ENCODE results near the gene ENPP6. TPM values are rescaled to one million over a fixed set of nuclear protein-coding genes. Genes with fewer than 3 reads are reported as not detected.

Gene ENPP6
- total RNA-seq, 1 experiment from 2014 or later = not detected

GRCh38 chr4:184190711-184191110 is 27.0 kb downstream of the ENPP6 start:
- intact Hi-C loops (cut with micrococcal nuclease) = no loop called here
- Histone ChIP-seq H3K27ac (ENCODE audit: low read length) (no peak overlapping the region), H2AFZ (ENCODE audit: low read length) (no peak overlapping the region), H3K36me3 (ENCODE audit: low read depth, low read length) (no peaks in the 10 kb centered on the region), H3K9me3 (ENCODE audit: low read length) (no peaks in the 10 kb centered on the region), H3K27me3 (ENCODE audit: low read length) (peaks cover 7% of the 10 kb centered on the region; the same call in 1 of the 2 replicates), H3K9ac (ENCODE audit: low read length) (no peak overlapping the region), H3K4me2 (ENCODE audit: low read length) (no peak overlapping the region), H3K9me2 (replicated peaks; ENCODE audit: low read length) (no peaks in the 10 kb centered on the region), H4K20me1 (ENCODE audit: low read length) (no peaks in the 10 kb centered on the region), H3K79me2 (ENCODE audit: low read length) (no peaks in the 10 kb centered on the region), H3K4me1 (ENCODE audit: insufficient read depth, low read length) (no peaks in the 10 kb centered on the region), H3F3A (ENCODE audit: low read length, unreplicated experiment) (no peaks in the 10 kb centered on the region), H3K4me3 (ENCODE audit: low read length) (no peak overlapping the region)
- no TSS peak for BruUV-seq (replicated peaks)
- ChIA-PET POLR2A (ENCODE audit: unreplicated experiment) (no interaction called here), CTCF (no interaction called here)
- ATAC-seq = no peak
- TF ChIP-seq CTCF (conservative IDR thresholded peaks at IDR 0.05; ENCODE audit: low read depth, low read length) (no peak), EZH2 (IDR thresholded peaks at IDR 0.05; ENCODE audit: low read length, unreplicated experiment) (no peak), EZH2phosphoT487 (IDR thresholded peaks at IDR 0.05; ENCODE audit: borderline replicate concordance, low read length) (no peak)
- no peak for DNase-seq

- POLR2A ChIA-PET (ENCODE audit: unreplicated experiment) = no interaction called here
Measured at GRCh38 chr4:184189966-184190365, 27.7 kb downstream of the ENPP6 start.

More at GRCh38 chr4:184189966-184190365, 27.7 kb downstream of the ENPP6 start:
- DNase-seq (peak; percentile 43), ATAC-seq (no peak)
- no peak for TF ChIP-seq CTCF (conservative IDR thresholded peaks at IDR 0.05; ENCODE audit: low read depth, low read length)
- no peak for TF ChIP-seq EZH2phosphoT487 (IDR thresholded peaks at IDR 0.05; ENCODE audit: borderline replicate concordance, low read length)
- no peak for TF ChIP-seq EZH2 (IDR thresholded peaks at IDR 0.05; ENCODE audit: low read length, unreplicated experiment)
- intact Hi-C loops (cut with micrococcal nuclease) = no loop called here
- no peaks in the 10 kb centered on the region for H3F3A ChIP-seq (ENCODE audit: low read length, unreplicated experiment)
- H3K27me3 ChIP-seq (ENCODE audit: low read length) = peaks cover 14% of the 10 kb centered on the region; the same call in 1 of the 2 replicates
- H3K4me2 ChIP-seq (ENCODE audit: low read length) = no peak overlapping the region
- no TSS peak for BruUV-seq (replicated peaks)
- H3K27ac ChIP-seq (ENCODE audit: low read length) = no peak overlapping the region
- H3K36me3 ChIP-seq (ENCODE audit: low read depth, low read length) = no peaks in the 10 kb centered on the region
- H3K9me3 ChIP-seq (ENCODE audit: low read length) = no peaks in the 10 kb centered on the region
- no peak overlapping the region for H3K9ac ChIP-seq (ENCODE audit: low read length)
- no peak overlapping the region for H3K4me3 ChIP-seq (ENCODE audit: low read length)
- no peaks in the 10 kb centered on the region for H3K9me2 ChIP-seq (replicated peaks; ENCODE audit: low read length)
- CTCF ChIA-PET = no interaction called here
- H4K20me1 ChIP-seq (ENCODE audit: low read length) = no peaks in the 10 kb centered on the region
- no peak overlapping the region for H2AFZ ChIP-seq (ENCODE audit: low read length)
- H3K79me2 ChIP-seq (ENCODE audit: low read length) = no peaks in the 10 kb centered on the region
- no peaks in the 10 kb centered on the region for H3K4me1 ChIP-seq (ENCODE audit: insufficient read depth, low read length)

Measured in PC-3 (cell line).